CD4-positive, alpha-beta memory T cell (primary cell): Measurements from ENCODE around the gene PRR30. TPM values are rescaled to one million over a fixed set of nuclear protein-coding genes. Genes with fewer than 3 reads are reported as not detected.

Experiments used
- CTCF ChIA-PET: fragments of 350-600 bp; sonication (Branson Sonifier 250); formaldehyde crosslinking; loops from one replicate; lab custom pipeline; 2021; ENCODE audit warnings: inconsistent platforms; ENCODE audit not compliant: partially characterized antibody; lab: Charles Lee
- POLR2A ChIA-PET: fragments of 350-600 bp; sonication (Branson Sonifier 250); formaldehyde crosslinking; loops from one replicate; lab custom pipeline; 2021; ENCODE audit not compliant: partially characterized antibody; lab: Charles Lee
- DNase-seq, 5 donors: peaks; one replicate each; pipeline versions ENCODE4 v3.0.0 to v3.0.0-alpha.2; 2020 to 2022; ENCODE audit warnings: mixed read lengths in 1 of 5
- H3K27ac ChIP-seq: one replicate; pipeline ENCODE4 v1.7.0; 2013; ENCODE audit warnings: low read depth, low read length
- H3K27me3 ChIP-seq: 2 replicates; pipeline ENCODE4 v1.7.0; 2013; ENCODE audit warnings: mild to moderate bottlenecking, low read length, moderate library complexity; ENCODE audit not compliant: insufficient read depth
- H3K36me3 ChIP-seq: 2 replicates; pipeline ENCODE4 v1.7.0; 2013; ENCODE audit warnings: mild to moderate bottlenecking, low read length, moderate library complexity; ENCODE audit not compliant: insufficient read depth
- H3K4me1 ChIP-seq: 2 replicates; pipeline ENCODE4 v1.7.0; 2013; ENCODE audit warnings: mild to moderate bottlenecking, low read length, moderate library complexity; ENCODE audit not compliant: insufficient read depth
- H3K4me3 ChIP-seq, 2 donors: one replicate each; pipeline ENCODE4 v1.7.0; 2013; ENCODE audit warnings: low read length in 2 of 2, mild to moderate bottlenecking in 1 of 2
- H3K9me3 ChIP-seq, 2 donors: one replicate each; pipeline ENCODE4 v1.7.0; 2013; ENCODE audit warnings: low read length in 2 of 2, control low read depth in 1 of 2; ENCODE audit not compliant: control insufficient read depth in 1 of 2
- H3K27ac Mint-ChIP-seq, 7 donors: one replicate each; pipeline ENCODE4 v1.8.0; 2020 to 2021; ENCODE audit warnings: mixed read lengths in 7 of 7, mild to moderate bottlenecking in 6 of 7, inconsistent platforms in 3 of 7, moderate library complexity in 3 of 7
- H3K27me3 Mint-ChIP-seq, 2 donors: one replicate each; pipeline ENCODE4 v1.8.0; 2020 to 2021; ENCODE audit warnings: mixed read lengths in 2 of 2
- H3K36me3 Mint-ChIP-seq, 2 donors: one replicate each; pipeline ENCODE4 v1.8.0; 2020 to 2021; ENCODE audit warnings: mixed read lengths in 2 of 2, inconsistent platforms in 1 of 2, mild to moderate bottlenecking in 1 of 2
- H3K4me1 Mint-ChIP-seq, 4 donors: one replicate each; pipeline ENCODE4 v1.8.0; 2020 to 2021; ENCODE audit warnings: mixed read lengths in 4 of 4, mild to moderate bottlenecking in 1 of 4
- H3K4me3 Mint-ChIP-seq, 8 donors: one replicate each; pipeline ENCODE4 v1.8.0; 2020 to 2021; ENCODE audit warnings: mixed read lengths in 8 of 8, mild to moderate bottlenecking in 7 of 8, moderate library complexity in 6 of 8, inconsistent platforms in 3 of 8
- H3K9me3 Mint-ChIP-seq, 8 donors: one replicate each; pipeline ENCODE4 v1.8.0; 2020 to 2021; ENCODE audit warnings: mixed read lengths in 8 of 8, mild to moderate bottlenecking in 5 of 8, inconsistent platforms in 3 of 8, moderate library complexity in 1 of 8
- intact Hi-C: fragments of 100-400 bp; cut with micrococcal nuclease; formaldehyde crosslinking; loops from one replicate; pipeline ENCODE4 v1.15.1; 2023
- polyA plus RNA-seq, 2 donors: library from polyadenylated mRNA; unstranded; fragments of 300-500 nt; fragmentation: Illumina TruSeq; gene quantifications; one replicate each; pipeline ENCODE4 v1.2.3, GENCODE V29; 2021
- total RNA-seq, 2 experiments: library from RNA; stranded (reverse); gene quantifications; one replicate each; pipeline ENCODE4 v1.2.3, GENCODE V29; 2021

Gene PRR30
- total and polyA plus RNA-seq, 4 experiments from 2014 or later, result not detected

DNA sequence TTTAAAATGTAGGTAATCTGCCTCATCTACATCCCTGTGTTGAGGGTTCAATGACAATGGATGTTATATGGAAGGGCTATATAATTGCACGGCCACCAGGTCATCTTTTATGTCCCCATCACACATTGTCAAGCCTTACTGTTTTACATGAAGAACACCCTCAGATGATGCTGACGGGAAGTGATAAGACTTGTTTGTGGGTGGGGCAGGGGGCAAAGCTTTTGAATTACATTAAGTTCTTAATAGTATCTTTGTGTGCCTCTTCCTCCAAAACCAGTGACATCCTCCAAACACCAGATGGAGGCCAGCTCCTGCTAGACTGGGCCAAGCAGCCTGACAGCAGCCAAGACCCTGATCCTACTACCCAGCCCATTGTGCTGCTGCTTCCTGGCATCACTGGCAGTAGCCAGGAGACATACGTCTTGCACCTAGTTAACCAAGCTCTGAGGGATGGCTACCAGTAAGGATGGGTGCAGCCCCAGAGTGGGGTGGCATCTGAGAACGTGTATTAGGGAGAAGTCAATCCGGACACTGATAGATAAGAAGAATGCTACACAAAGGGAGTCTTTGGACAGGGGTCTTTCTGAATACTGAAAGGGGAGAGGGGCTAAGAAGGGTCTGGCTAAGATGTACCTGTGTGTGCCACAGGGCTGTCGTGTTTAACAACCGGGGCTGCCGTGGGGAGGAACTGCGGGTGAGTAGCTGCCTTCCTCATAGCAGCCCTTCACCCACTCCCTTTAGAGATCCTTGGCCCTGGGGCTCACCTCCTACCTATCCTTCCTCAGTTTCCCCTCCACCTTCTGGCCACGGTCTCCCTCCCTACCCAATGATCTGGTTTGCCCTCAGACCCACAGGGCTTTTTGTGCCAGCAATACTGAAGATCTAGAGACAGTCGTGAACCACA lies 10.3 kb downstream of the PRR30 start:
- no peaks in the 10 kb centered on the region for H3K9me3 Mint-ChIP-seq
- peak overlapping the region in 1 of 8 donors; percentile 22 for H3K4me3 Mint-ChIP-seq
- H3K27ac Mint-ChIP-seq, result peak overlapping the region in 5 of 7 donors; percentile 41 to 81 (median 65)
- peaks cover 23% of the 10 kb centered on the region for H3K36me3 ChIP-seq
- peaks cover 15 to 29% (median 23%) of the 10 kb centered on the region in 4 donors for H3K4me1 Mint-ChIP-seq
- H3K27ac ChIP-seq, result no peak overlapping the region
- peaks cover 23% of the 10 kb centered on the region for H3K4me1 ChIP-seq
- intact Hi-C loops, result no loop called here
- ChIA-PET POLR2A (no interaction called here), CTCF (no interaction called here)
- no peak for DNase-seq
- H3K27me3 Mint-ChIP-seq, result no peaks in the 10 kb centered on the region
- H3K4me3 ChIP-seq, result no peak overlapping the region
- H3K27me3 ChIP-seq, result no peaks in the 10 kb centered on the region
- no peaks in the 10 kb centered on the region for H3K9me3 ChIP-seq
- peaks cover 8 to 43% of the 10 kb centered on the region in 2 donors for H3K36me3 Mint-ChIP-seq

DNA sequence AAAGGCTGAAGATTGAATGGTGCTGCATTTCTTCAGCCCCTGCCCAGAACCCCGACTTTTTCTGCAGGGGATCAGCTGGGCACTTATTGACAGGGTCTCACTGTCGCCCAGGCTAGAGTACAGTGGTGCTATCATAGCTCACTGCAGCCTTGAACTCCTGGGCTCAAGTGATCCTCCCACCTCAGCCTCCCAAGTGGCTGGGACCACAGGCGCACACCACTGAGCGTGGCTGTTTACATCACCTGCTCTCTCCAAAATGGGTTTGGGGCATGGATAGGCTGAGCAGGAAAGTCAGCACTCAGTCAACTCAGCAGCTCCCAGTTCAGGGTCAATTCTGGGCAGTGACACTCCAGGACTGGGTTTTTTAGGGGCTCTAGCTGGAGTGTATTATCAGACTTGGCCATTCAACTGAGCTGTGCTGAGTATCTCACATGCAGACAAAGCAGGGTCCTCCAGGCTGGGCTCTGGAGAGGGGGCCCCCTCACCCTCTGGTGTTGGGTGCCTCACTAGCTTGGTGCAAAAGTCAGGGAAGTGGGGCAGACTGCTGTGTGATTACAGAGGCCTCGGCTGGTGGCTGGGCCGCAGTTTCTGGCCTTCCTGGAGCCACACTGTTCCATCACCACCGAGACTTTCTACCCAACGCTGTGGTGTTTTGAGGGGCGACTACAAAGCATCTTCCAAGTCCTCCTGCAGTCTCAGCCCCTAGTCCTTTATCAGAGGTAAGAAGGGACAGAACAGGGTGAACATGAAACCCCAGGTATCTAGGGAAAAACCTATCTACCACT lies 11.1 kb downstream of the PRR30 start:
- Histone ChIP-seq H3K27ac (no peak overlapping the region), H3K4me1 (peaks cover 20% of the 10 kb centered on the region), H3K36me3 (peaks cover 23% of the 10 kb centered on the region), H3K4me3 (no peak overlapping the region), H3K9me3 (no peaks in the 10 kb centered on the region), H3K27me3 (no peaks in the 10 kb centered on the region)
- H3K9me3 Mint-ChIP-seq, result no peaks in the 10 kb centered on the region
- peaks cover 8 to 35% of the 10 kb centered on the region in 2 donors for H3K36me3 Mint-ChIP-seq
- no peak for DNase-seq
- CTCF ChIA-PET, result no interaction called here
- H3K4me3 Mint-ChIP-seq, result no peak overlapping the region
- peaks cover 10 to 27% (median 19%) of the 10 kb centered on the region in 4 donors for H3K4me1 Mint-ChIP-seq
- peak overlapping the region in 1 of 7 donors; percentile 77 for H3K27ac Mint-ChIP-seq
- intact Hi-C loops, result no loop called here
- no peaks in the 10 kb centered on the region for H3K27me3 Mint-ChIP-seq
- POLR2A ChIA-PET, result no interaction called here

DNA sequence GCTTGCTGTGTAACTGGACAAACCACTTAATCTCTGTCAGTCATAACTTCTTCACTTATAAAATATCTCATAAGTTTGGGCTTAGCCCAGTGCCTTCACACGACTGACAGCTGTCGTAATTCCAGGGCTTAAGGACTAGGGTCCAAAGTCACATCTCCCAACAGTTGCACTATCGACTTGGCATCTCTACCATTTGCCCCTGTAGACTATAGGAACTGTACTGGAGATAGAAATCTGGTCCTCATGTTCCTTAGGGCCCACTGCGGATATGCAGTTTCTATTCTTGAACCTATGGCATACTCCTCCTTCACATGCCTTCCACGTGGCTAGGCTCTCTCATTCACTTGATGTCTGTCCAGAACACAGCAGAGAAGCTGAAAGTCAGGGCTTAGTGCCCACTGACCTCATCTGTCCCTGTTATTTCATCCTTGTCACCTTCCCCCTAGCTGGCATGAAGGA lies 12.9 kb downstream of the PRR30 start:
- Histone ChIP-seq H3K27ac (no peak overlapping the region), H3K9me3 (no peaks in the 10 kb centered on the region), H3K4me1 (peaks cover 14% of the 10 kb centered on the region), H3K27me3 (no peaks in the 10 kb centered on the region), H3K36me3 (peaks cover 12% of the 10 kb centered on the region), H3K4me3 (no peak overlapping the region)
- Mint-ChIP-seq H3K4me1 (peaks cover 9 to 35% (median 13%) of the 10 kb centered on the region in 4 donors), H3K36me3 (peaks cover 8 to 25% of the 10 kb centered on the region in 2 donors), H3K27me3 (no peaks in the 10 kb centered on the region), H3K9me3 (no peaks in the 10 kb centered on the region), H3K4me3 (peak overlapping the region in 2 of 8 donors; percentile 52 to 54), H3K27ac (peak overlapping the region in 2 of 7 donors; percentile 23 to 42)
- intact Hi-C loops, result no loop called here
- DNase-seq, result no peak
- ChIA-PET POLR2A (interaction anchor here (4.8 kb wide), 1 partner anchor 8 kb away, joined by 99 read pairs; the partner anchor contains the start of gene PREB), CTCF (no interaction called here)

DNA sequence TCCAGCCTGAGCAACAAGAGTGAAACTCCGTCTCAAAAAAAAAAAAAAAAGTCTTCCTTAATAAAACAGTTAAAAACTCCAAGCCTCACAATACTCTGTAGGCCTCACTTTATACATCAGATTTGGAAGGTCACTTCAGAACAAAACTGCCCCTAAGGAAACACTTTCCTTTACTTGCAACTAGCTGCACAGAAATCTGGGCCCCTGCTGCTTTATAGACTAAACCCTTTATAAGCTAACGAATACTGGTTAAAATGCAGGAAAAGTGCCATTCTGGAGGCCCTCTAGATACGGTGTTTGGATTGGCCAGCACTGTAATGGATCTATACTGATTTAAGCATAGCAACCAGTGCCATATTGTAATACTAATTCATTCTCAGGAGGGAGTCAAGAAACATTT lies 14.1 kb downstream of the PRR30 start:
- DNase-seq, result no peak
- Histone ChIP-seq H3K27ac (no peak overlapping the region), H3K27me3 (no peaks in the 10 kb centered on the region), H3K4me1 (peaks cover 14% of the 10 kb centered on the region), H3K36me3 (peaks cover 1% of the 10 kb centered on the region), H3K9me3 (no peaks in the 10 kb centered on the region), H3K4me3 (no peak overlapping the region)
- peaks cover 2 to 5% of the 10 kb centered on the region in 2 donors for H3K27me3 Mint-ChIP-seq
- H3K27ac Mint-ChIP-seq, result peak overlapping the region in 1 of 7 donors; percentile 44
- ChIA-PET CTCF (interaction anchor here (1.3 to 3.8 kb wide), 3 partner anchors 8 to 154 kb away, joined by 4 to 26 read pairs (median 8); partner anchors contain the start of gene PREB), POLR2A (interaction anchor here (0.7 to 4.8 kb wide), 2 partner anchors 9 to 88 kb away, joined by 4 to 99 read pairs; partner anchors contain the start of gene PREB)
- H3K4me3 Mint-ChIP-seq, result peak overlapping the region in 2 of 8 donors; percentile 6 to 19
- H3K9me3 Mint-ChIP-seq, result no peaks in the 10 kb centered on the region
- intact Hi-C loops, result no loop called here
- H3K36me3 Mint-ChIP-seq, result peaks cover 7 to 13% of the 10 kb centered on the region in 2 donors
- peaks cover 8 to 35% (median 13%) of the 10 kb centered on the region in 4 donors for H3K4me1 Mint-ChIP-seq

DNA sequence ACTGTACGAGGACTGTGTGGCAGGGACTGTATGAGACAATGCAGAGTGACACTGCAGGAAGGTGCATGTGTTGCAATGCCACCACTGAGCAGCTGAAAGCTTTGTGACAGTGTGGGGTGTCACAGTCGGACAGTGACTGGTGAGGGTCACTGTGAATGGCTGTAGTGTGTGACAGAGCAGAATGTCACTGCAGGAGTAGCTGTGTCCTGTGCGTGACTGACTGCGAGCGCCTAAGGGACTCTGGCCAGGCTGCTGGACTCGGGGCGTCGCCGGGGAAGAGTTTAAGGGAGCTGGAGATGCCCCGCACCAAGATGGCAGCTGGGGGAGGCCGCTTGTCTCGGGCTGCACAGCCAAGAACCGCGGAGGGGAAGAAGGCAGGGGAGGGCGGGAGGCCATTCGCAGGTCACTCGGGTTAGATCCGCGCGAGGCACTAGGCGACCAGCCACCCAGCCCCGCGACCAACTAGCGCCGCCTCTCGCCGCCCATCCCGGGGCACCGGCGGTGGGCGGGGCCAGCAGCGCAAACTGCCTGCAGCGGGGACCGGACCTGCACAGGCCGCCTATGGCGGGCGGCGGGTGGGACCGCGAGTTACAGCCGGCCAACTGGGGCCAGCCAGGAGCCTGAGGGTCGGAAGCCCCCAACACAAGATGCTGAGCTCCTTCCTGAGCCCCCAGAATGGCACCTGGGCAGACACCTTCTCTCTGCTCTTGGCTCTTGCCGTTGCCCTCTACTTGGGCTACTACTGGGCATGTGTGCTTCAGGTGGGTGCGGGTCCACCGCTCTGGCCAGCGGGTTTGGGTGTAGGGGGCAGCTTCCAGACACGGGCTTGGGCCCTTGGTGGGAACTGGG lies 15.7 kb downstream of the PRR30 start, which contains the start of gene ABHD1:
Gene ABHD1, plus strand, starts transcription at position 514 of the 849 bp plus-strand sequence. Its CDS starts 134 bp downstream, at position 648.
- H3K4me1 ChIP-seq, result peaks cover 19% of the 10 kb centered on the region
- H3K9me3 ChIP-seq, result no peaks in the 10 kb centered on the region
- peak within 1 kb of the TSS; percentile 55 to 70 for H3K4me3 ChIP-seq
- intact Hi-C loops, result loop anchor here (1.0 kb wide), 1 partner anchor 11 kb away; the partner anchor contains the start of gene PREB
- ChIA-PET CTCF (interaction anchor here (0.5 to 3.8 kb wide), 11 partner anchors 10 to 289 kb away, joined by 3 to 26 read pairs (median 4); partner anchors contain the start of gene PREB), POLR2A (interaction anchor here (0.6 to 4.8 kb wide), 7 partner anchors 10 to 152 kb away, joined by 3 to 99 read pairs (median 5); partner anchors contain the start of genes AGBL5, KHK and PREB)
- peak within 1 kb of the TSS; percentile 41 for H3K27ac ChIP-seq
- no peaks in the 10 kb centered on the region for H3K36me3 ChIP-seq
- Mint-ChIP-seq H3K4me1 (peaks cover 11 to 30% (median 18%) of the 10 kb centered on the region in 4 donors), H3K27ac (peak within 1 kb of the TSS; percentile 77 to 92 (median 88)), H3K36me3 (peaks cover 0 to 2% of the 10 kb centered on the region in 2 donors), H3K9me3 (no peaks in the 10 kb centered on the region), H3K4me3 (peak within 1 kb of the TSS; percentile 82 to 96 (median 91)), H3K27me3 (peaks cover 11 to 16% of the 10 kb centered on the region in 2 donors)
- DNase-seq, result peak; percentile 49 to 76 (median 56)
- H3K27me3 ChIP-seq, result peaks cover 5% of the 10 kb centered on the region

DNA sequence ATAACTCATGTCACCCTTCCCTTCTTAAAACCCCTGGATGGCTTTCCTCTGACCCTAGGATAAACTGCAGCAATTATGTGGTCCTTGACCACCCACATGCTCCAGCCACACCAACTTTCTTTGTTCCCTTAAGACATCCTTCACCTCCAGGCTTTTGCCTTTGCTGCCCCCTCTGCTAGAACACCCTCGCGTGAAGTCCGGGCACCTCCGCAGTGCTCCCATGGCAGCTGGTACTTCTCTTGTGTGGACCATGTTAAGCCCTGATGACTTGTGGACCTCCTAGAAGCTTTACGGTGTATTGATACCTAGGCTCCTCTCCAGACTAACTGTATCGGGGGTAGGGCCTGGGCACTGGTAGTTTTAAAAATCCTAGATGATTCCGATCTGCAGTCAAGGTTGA lies 16.4 kb downstream of the PRR30 start:
- POLR2A ChIA-PET, result interaction anchor here (1.2 to 4.8 kb wide), 4 partner anchors 10 to 72 kb away, joined by 5 to 99 read pairs (median 6); partner anchors contain the start of genes AGBL5, KHK and PREB

More for the DNA sequence above, 16.4 kb downstream of the PRR30 start:
- H3K4me3 Mint-ChIP-seq, result peak overlapping the region; percentile 82 to 96 (median 91)
- peaks cover 23% of the 10 kb centered on the region for H3K4me1 ChIP-seq
- peak overlapping the region; percentile 41 for H3K27ac ChIP-seq
- peaks cover 0 to 2% of the 10 kb centered on the region in 2 donors for H3K36me3 Mint-ChIP-seq
- H3K9me3 Mint-ChIP-seq, result no peaks in the 10 kb centered on the region
- intact Hi-C loops, result loop anchor here (1.0 kb wide), 1 partner anchor 12 kb away; the partner anchor contains the start of gene PREB
- H3K27me3 Mint-ChIP-seq, result peaks cover 13 to 16% of the 10 kb centered on the region in 2 donors
- H3K27me3 ChIP-seq, result peaks cover 10% of the 10 kb centered on the region
- H3K4me3 ChIP-seq, result peak overlapping the region in 1 of 2 donors; percentile 70
- peaks cover 11 to 30% (median 18%) of the 10 kb centered on the region in 4 donors for H3K4me1 Mint-ChIP-seq
- DNase-seq, result no peak
- peak overlapping the region; percentile 60 to 92 (median 82) for H3K27ac Mint-ChIP-seq
- H3K9me3 ChIP-seq, result no peaks in the 10 kb centered on the region
- H3K36me3 ChIP-seq, result no peaks in the 10 kb centered on the region
- CTCF ChIA-PET, result interaction anchor here (0.6 to 3.8 kb wide), 8 partner anchors 11 to 289 kb away, joined by 3 to 26 read pairs (median 4); partner anchors contain the start of gene PREB
